DMS79 treated with DMSO at 0.1 percent for 48 hours (cell line): Measurements from ENCODE around the gene TRPT1.

Experiments
- DNase-seq: peaks from one replicate; lab custom pipeline; 2025; lab: John Stamatoyannopoulos, UW

TRPT1 gene

DNA sequence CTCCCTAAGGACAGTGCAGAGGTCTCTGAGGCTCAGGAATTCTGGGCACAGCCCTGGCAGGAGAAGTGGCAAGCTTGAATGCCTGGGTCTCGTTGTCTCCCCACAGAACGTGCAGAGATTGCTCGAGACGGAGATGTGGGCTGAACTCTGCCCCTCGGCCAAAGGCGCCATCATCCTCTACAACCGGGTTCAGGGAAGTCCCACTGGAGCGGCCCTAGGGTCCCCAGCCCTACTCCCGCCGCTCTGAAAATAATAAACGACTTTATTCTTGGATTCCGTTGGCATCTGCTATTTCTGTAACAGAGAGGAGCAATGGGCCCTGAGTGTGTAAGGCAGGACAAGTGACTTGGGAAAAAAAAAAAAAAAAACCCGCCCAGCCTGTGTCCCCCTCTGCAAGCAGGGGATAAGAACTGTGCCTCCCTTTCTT lies 3.8 kb upstream of the TRPT1 start:
- DNase-seq = no peak

DNA sequence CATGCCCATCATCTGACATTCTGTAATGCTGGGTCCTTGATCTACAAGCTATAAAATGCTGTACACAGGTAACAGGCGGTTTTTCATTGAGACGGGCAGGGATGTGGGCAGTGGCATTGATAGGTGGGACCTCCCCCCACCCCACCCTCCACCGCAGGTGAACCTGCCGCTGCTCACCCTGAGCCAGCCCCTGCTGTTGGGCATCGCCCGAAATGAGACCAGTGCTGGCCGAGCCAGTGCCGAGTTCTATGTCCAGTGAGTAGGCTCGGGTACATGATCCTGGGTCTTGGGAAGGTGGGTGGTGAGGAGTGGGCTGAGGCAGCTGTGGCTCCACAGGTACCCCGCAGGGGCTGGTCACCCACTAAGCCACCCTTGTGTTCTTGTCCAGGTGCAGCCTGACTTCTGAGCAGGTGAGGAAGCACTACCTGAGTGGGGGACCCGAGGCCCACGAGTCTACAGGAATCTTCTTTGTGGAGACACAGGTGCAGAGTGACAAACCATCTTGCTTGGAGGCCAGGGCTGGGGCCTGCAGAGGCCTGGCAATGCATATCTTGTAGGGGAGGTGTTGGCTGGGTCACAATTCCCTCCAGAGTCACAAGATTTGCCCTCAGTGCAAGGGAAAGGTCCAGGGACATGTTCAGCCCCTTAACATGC lies 3.2 kb upstream of the TRPT1 start:
- DNase-seq = no peak

DNA sequence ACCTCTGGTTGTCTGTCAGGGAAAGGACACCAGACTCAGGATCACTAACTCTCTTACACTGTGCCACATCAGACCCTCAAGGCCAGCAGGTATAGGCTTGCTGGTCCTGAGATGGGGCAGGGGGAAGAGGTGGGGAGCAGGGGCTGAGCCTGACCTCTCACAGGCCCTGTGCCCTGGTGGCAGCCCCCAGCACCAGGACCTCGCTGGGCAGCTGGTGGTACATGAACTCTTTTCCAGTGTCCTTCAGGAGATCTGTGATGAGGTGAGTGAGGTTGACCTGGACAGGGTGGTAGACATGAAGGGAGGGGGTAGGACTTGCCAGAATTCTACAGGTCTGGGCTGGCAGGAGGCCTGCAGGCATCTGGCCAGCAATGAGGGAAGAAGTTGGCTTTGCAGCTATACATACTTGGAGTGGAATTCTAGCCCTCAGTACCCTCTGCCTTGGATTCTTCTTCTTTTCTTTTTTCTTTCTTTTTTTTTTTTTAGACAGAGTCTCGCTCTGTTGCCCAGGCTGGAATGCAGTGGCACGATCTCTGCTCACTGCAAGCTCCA lies 1.5 kb upstream of the TRPT1 start:
- DNase-seq = no peak

DNA sequence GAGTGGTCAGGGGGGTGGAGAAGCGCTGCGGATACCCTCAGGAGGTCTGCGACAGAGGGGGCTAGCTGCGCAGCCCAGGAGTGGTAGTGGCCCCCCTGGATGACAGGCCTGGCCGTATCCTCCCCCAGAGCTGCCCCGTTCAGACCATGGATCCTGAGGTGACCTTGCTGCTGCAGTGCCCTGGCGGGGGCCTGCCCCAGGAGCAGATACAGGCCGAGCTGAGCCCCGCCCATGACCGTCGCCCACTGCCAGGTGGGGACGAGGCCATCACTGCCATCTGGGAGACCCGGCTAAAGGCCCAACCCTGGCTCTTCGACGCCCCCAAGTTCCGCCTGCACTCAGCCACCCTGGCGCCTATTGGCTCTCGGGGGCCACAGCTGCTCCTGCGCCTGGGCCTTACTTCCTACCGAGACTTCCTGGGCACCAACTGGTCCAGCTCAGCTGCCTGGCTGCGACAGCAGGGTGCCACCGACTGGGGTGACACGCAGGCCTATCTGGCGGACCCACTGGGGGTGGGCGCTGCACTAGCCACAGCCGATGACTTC lies 593 bp upstream of the TRPT1 start:
- DNase-seq = peak; percentile 86

DNA sequence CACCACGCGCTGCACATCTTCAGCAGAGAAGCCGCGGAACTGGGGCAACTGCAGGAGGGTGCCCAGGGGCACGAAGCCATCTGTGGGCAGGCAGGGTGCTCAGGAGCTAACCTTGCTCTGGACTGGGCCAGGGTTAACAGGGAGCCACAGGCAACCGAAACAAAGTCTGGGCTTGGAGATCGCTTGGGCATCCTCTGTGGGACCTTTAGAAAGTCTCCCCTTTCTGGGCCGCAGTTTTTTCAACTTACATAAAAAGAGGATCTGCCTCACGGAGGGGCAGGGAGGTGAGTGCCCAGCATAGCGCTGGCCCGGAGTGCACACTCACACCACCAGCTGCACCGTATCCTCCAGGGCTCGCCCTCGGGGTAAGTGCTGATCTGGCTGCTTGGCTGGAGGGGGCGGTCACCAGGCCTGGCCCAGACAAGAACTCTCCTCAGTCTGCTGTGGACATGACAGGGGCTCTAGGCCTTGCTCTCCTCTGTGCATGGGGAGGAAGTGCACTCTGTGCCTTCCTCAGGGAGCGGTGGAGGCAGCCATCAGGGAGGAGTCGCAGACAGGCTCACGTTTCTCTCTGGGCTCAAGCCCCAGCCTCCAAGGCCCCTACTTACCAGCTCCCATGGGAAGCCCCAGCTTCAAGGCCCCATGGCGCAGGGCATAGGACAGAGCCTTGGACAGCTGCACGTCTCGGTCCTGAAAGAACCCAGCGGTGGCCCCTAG lies 937 bp downstream of the TRPT1 start:
- no peak for DNase-seq

DNA sequence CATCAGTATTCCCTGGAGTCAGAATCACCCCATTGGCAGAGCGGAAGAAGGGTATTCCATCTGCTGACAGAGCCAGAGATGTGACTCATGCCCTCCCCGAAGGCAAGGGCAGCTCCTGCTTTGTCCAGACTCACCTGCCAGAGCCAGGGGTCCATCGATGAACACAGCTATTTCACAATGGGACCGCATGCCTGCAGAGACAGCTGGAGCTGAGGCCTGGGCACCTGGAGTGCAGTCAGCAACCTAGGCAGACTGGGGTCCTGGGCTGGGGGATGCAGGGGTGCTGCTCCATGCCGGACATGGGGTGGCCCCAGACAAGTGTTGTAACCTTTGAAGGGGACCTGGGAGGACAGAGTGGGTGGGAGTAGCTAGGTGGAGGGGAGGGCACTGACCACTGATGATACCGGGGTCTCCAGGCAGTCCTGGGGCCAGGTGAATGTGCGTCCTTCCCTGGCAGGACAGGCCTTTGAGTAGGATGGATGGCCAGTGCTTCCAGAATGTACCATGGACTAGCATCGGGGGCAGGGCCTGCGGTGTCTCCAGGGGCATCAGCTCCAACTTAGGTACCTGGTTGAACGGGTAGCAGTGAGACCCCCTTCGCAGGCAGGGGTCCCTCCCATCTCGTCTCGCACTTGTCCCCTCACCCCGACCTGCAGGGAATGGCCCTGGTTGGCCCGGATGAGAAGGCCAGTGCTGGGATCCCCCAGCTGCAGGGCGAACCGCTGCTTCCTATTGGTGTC lies 1.7 kb downstream of the TRPT1 start:
- no peak for DNase-seq

DNA sequence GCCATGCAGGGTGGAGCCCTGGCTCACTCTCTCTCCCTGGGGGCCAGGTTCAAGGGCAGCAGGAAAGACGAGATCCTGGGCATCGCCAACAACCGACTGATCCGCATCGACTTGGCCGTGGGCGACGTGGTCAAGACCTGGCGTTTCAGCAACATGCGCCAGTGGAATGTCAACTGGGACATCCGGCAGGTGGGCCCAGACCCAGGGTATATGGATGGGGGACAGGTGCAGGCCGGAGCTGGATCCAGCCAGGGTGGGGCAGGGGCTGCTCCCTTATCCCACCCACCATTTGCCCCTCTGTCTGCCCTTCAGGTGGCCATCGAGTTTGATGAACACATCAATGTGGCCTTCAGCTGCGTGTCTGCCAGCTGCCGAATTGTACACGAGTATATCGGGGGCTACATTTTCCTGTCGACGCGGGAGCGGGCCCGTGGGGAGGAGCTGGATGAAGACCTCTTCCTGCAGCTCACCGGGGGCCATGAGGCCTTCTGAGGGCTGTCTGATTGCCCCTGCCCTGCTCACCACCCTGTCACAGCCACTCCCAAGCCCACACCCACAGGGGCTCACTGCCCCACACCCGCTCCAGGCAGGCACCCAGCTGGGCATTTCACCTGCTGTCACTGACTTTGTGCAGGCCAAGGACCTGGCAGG lies 2.9 kb downstream of the TRPT1 start:
- no peak for DNase-seq

DNA sequence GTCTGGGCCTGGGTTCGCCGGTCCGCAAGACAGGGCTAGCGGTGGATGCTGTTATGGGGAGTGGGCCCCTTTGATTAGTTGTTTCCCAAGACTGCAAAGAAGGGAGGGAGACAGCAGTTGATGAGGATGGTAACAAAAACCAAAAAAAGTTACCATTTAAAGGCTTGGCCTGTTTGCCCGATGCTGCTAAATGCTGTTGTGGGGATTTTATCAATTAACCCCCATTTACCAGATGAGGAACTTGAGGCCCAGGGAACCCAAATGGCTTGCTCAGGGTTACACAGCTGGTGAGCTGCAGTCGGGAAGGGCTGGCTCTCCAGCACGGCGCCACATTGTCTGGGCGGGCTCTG lies 3.4 kb downstream of the TRPT1 start:
- DNase-seq = peak; percentile 29

DNA sequence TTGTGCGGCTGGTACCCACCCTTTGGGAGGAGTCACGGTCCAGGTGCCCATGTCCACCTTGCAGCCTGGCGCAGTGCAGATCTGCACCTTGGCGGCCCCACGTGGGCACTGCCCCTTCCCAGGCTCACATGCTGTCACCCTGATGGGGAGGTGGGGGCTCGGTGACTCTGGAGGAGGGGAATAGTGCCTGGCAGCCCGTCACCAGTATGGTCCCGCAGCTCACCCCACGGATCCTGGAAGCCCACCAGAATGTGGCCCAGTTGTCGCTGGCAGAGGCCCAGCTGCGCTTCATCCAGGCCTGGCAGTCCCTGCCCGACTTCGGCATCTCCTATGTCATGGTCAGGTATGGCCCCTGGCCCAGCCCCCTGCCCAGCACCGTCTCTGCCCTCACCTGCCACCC lies 5.2 kb downstream of the TRPT1 start:
- DNase-seq = no peak

DNA sequence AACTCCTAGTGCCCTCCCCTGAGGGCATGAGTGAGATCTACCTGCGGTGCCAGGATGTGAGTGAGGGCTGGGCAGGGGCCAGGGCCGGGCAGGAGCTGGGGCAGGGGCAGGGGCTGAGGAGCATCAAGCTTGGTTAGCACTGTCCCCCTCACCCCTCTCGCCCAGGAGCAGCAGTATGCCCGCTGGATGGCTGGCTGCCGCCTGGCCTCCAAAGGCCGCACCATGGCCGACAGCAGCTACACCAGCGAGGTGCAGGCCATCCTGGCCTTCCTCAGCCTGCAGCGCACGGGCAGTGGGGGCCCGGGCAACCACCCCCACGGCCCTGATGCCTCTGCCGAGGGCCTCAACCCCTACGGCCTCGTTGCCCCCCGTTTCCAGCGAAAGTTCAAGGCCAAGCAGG lies 5.7 kb downstream of the TRPT1 start:
- no peak for DNase-seq

DNA sequence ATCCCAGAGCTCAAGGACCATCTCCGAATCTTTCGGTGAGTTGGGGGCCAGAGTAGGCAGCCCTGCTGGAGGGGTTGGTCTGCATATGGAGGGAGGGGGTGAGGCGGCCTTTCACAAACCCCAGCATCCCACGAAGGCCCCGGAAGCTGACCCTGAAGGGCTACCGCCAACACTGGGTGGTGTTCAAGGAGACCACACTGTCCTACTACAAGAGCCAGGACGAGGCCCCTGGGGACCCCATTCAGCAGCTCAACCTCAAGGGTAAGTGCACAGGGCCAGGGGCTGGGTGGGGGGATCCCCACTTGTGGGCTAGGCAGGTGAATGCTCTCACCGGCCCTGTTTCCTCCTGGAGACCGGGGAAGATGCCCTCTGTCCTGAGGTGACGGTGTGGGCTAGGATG lies 6.2 kb downstream of the TRPT1 start:
- DNase-seq = no peak

DNA sequence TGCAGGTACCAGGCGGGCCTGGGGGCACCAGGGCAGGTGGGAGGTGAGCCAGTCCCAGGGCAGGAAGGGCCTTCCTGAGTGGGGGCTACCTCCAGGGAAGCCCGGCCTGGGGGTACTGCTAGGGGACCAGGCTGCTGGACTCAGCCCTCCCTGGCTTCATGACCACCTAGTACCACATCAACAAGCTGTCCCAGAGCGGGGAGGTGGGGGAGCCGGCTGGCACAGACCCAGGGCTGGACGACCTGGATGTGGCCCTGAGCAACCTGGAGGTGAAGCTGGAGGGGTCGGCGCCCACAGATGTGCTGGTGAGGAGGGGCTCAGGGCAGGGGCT lies 6.7 kb downstream of the TRPT1 start:
- no peak for DNase-seq

DNA sequence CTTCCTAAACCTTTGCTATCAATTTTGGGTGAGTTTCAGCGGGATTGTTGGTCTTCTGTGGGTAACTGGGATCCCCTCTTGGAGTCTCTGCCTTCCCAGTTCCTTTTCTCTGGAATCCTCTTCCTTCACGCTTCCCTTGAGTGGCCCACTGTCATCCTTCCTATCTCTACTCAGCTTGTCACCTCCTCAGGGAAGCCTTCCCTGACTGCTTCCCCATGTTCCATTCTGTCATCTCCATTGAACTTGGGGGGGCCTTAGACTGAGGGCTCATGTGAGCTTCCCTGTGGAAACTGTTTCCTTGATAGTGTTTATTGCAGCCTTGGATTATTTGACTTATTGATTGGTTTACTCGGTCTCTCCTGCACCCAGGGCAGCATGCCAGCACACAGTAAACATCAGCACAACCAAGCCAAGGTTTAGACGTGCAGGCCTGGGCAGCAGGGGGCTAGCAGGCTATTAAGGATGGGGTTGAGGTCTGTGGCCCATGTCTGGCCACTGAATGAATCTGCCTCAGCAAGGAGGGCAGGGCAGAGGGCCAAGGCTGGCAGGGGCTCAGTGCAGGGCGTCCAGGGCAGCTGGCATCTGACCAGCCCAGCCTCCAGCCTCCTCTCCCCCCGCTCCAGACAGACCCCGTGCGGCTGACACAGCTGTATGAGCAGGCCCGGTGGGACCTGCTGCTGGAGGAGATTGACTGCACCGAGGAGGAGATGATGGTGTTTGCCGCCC lies 7.2 kb downstream of the TRPT1 start:
- no peak for DNase-seq

DNA sequence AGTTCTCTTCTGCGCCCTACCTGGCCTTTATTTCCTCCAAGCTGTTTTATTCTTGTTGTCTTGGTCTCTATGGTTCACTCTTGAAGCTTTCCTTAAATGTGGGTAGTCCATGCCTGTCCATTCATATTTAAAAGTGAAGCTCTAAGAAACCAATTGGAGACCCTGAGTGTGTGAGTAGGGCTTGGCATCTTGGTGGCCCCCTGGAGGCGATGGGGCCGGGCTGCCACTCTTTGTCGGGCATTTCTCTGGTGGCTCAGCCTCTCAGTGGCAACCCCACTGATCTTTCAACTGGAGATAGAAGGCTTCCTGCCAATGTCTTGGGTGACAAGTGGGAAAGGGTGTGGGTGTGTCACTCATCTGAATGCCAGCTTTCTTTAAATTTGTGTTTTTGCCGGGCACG lies 9.1 kb downstream of the TRPT1 start:
- DNase-seq = no peak

DNA sequence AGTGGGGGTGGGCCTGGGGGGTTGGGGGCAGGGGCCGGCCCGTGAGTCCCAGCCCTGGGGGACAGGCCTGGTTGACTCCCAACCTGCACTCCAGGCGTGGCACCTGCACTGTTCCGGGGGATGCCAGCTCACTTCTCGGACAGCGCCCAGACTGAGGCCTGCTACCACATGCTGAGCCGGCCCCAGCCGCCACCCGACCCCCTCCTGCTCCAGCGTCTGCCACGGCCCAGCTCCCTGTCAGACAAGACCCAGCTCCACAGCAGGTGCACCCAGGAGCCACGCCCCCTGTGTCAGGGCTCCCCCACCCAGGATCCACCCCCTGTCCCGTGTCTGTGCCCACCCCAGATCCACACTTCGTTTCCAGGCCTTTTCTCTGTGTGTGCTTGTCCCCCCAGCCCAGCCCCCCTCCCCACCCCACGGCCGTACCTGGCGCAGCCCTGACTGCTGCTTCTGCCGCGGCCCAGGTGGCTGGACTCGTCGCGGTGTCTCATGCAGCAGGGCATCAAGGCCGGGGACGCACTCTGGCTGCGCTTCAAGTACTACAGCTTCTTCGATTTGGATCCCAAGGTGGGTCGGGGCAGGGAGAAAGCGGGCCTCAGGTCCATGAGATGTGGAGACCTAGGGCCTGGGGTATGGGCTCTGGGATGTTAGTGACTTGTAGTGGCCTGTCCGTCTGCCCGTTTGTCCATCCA lies 14.7 kb downstream of the TRPT1 start:
- no peak for DNase-seq

DNA sequence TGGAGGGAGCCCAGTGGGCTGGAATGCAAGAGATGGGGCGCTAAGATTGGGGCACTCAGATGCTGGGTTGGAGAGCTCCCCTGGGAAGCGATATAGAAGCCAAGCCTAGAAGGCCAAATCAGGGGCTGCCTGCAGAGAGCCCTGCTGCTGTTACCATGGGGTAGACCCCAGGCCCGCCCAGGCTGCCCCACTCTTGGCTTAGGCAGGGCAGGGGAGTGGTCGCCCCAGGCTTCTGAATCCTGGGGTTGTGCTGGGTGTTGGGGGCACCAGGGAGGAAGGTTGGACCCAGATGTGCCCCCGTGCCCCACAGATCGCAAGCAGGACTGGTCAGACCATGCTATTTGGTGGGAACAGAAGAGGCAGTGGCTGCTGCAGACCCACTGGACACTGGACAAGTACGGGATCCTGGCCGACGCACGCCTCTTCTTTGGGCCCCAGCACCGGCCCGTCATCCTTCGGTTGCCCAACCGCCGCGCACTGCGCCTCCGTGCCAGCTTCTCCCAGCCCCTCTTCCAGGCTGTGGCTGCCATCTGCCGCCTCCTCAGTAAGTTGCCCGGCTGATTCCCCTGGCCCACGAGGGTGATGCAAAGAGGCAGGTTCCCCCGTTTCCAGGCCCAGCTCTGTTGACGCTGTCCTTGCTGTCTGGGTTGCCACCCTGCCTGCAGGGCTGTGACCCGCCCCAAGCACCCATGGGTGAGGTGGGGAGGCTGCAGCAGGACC lies 15.5 kb downstream of the TRPT1 start:
- DNase-seq = no peak

DNA sequence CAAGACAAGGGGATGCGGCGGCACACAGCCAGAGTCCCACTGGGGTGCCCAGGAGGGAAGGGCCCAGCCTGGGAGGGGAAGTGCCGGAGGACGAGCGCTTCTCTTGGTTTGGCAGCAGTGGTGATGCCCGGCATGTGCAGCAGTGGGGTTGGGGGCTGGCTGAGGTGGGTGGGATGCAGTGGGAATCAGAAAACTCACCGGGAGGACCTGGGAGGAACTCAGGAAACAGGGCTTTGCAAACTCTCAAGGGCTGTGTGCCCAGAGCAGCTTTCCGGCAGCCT lies 16.5 kb downstream of the TRPT1 start:
- DNase-seq = no peak

DNA sequence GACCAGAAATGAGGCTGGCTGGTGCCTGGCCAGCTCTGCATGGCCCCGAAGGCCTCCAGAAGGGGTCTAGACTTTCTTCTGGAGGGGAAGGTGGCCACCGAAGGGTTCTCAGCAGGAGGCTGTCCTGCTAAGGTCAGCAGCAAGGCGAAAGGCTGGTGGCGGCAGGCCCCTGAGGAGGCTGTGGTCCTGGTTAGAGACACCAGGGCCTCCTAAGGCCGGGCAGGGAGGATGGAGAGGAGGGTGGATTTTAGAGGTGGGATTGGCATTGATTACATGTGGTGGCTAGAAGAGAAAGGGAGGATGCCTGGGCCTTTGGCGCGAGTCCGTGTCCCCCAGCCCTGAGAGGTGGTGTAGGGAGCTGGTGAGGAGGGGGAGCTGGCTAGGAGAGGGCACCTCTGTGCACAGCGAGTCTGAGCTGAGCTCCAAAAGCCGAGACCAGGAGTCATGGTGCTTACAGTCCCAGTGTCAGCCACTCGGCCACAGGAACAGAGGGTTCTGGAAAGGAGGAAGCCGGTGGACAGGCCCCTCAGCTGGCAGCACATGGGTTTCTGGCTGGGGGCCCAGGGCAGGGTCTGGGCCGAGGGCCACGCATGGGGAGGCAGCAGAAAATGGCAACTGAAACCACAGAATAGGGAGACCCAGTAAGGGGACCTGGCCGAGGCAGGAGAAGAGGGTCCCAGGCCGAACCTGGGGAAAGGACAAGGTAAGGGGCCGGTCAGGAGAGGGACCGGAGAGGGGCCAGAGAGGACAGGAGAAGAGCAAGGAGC lies 17.0 kb downstream of the TRPT1 start:
- no peak for DNase-seq

DNA sequence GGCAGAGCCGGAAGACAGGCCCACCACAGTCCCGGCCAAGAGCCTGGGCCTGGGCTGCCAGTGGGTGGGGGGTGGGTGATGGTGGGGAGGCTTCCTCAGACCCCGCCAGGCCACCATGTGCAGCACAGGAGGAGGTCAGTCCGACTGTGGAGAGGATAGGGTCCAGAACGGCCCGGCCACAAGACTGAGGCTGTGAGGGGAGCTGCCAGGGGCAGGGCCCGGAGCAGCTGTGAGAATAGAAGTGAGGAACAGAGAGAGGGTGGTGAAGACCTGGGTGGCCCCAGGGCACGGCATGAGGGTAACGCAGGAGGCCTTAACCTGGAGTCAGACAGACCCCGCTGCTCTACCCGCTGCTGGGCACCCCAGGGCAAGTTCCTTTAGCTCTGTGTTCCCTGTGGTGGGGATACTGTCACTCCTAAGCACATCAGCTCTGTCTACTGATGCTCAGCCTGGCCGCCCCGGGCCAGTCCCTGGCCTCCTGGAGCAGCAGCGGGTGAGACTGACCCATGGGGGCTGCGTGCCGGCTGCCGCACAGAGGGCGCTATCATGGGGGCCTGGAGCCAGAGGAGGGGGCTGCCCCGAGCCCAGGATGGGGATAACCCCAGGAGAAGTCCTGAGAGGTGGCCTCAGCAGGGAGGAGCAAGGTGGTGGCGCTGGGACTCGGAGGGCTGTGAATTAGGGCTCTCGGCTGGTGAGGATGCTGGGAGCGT lies 17.7 kb downstream of the TRPT1 start:
- DNase-seq = no peak
